IMR-90 (cell line): ENCODE data around the gene RASGEF1C. TPM values are rescaled to one million over a fixed set of nuclear protein-coding genes. Genes with fewer than 3 reads are reported as not detected.

ENCODE experiments used
- ATAC-seq: fragments of 200-7000 bp; cut with Tn5 transposase; 2 replicates; pipeline ENCODE4 v1.9.1; 2020; ENCODE audit warnings: low read depth, mild to moderate bottlenecking, moderate library complexity
- BruUV-seq: library from RNA; stranded (reverse); fragments of 400-500 nt; replicated peaks from 2 replicates; lab custom pipeline; 2021; lab: Mats Ljungman, UMichigan
- CTCF ChIA-PET: fragments of 300-600 bp; formaldehyde crosslinking; extraction: SDS; loops from one replicate; lab custom pipeline; 2021; ENCODE audit warnings: antibody characterized with exemption; lab: Yijun Ruan, JAX
- POLR2A ChIA-PET: fragments of 300-600 bp; sonication (Branson Sonifier 250); formaldehyde crosslinking; loops from one replicate; lab custom pipeline; 2022; ENCODE audit warnings: antibody characterized with exemption; ENCODE audit not compliant: unreplicated experiment; lab: Charles Lee
- DNase-seq: peaks from one replicate; pipeline ENCODE4 v3.0.0; 2013
- H2AFZ ChIP-seq: replicated peaks from 2 replicates; pipeline ENCODE3; 2013; ENCODE audit warnings: low read length, mild to moderate bottlenecking; ENCODE audit not compliant: poor library complexity
- H2AK5ac ChIP-seq: 2 replicates; pipeline ENCODE4 v1.6.1; 2013; ENCODE audit warnings: low read depth, low read length, inconsistent platforms
- H2AK9ac ChIP-seq: replicated peaks from 2 replicates; pipeline ENCODE3; 2013; ENCODE audit warnings: mild to moderate bottlenecking, low read depth, low read length, moderate library complexity; ENCODE audit not compliant: poor library complexity
- H2BK120ac ChIP-seq: 2 replicates; pipeline ENCODE4 v1.6.1; 2013; ENCODE audit warnings: low read depth, low read length, inconsistent platforms
- H2BK15ac ChIP-seq: 3 replicates; pipeline ENCODE4 v1.6.1; 2013; ENCODE audit warnings: low read depth, low read length, inconsistent platforms
- H2BK20ac ChIP-seq: 2 replicates; pipeline ENCODE4 v1.6.1; 2013; ENCODE audit warnings: low read depth, mild to moderate bottlenecking, inconsistent platforms, low read length, moderate library complexity
- H2BK5ac ChIP-seq: 2 replicates; pipeline ENCODE4 v1.6.1; 2013; ENCODE audit warnings: mild to moderate bottlenecking, low read depth, low read length, inconsistent platforms; ENCODE audit not compliant: poor library complexity, severe bottlenecking
- H3K14ac ChIP-seq: replicated peaks from 2 replicates; pipeline ENCODE4 v1.6.1; 2013; ENCODE audit warnings: low read depth, low read length, inconsistent platforms
- H3K18ac ChIP-seq: 2 replicates; pipeline ENCODE4 v1.6.1; 2013; ENCODE audit warnings: low read depth, low read length, control low read depth
- H3K23ac ChIP-seq: 2 replicates; pipeline ENCODE4 v1.6.1; 2013; ENCODE audit warnings: low read depth, low read length, inconsistent platforms
- H3K27ac ChIP-seq: 2 replicates; pipeline ENCODE4 v1.5.1; 2013; ENCODE audit warnings: mild to moderate bottlenecking, control low read depth, low read length; ENCODE audit not compliant: insufficient read depth
- H3K27me3 ChIP-seq: 2 replicates; pipeline ENCODE4 v1.6.1; 2013; ENCODE audit warnings: low read length; ENCODE audit not compliant: control insufficient read depth, insufficient read depth
- H3K36me3 ChIP-seq: 2 replicates; pipeline ENCODE4 v1.6.1; 2013; ENCODE audit warnings: low read length, mixed read lengths; ENCODE audit not compliant: control insufficient read depth, insufficient read depth
- H3K4ac ChIP-seq: 2 replicates; pipeline ENCODE4 v1.6.1; 2013; ENCODE audit warnings: low read depth, low read length, inconsistent platforms
- H3K4me1 ChIP-seq: 2 replicates; pipeline ENCODE4 v1.6.1; 2013; ENCODE audit warnings: low read length, mixed read lengths; ENCODE audit not compliant: control insufficient read depth, insufficient read depth
- H3K4me2 ChIP-seq: 2 replicates; pipeline ENCODE4 v1.6.1; 2013; ENCODE audit warnings: low read depth, mild to moderate bottlenecking, control low read depth, low read length, moderate library complexity
- H3K4me3 ChIP-seq: 2 replicates; pipeline ENCODE4 v1.5.1; 2013; ENCODE audit warnings: low read depth, mild to moderate bottlenecking, control low read depth, low read length, moderate library complexity; ENCODE audit not compliant: insufficient read depth
- H3K56ac ChIP-seq: 2 replicates; pipeline ENCODE4 v1.6.1; 2013; ENCODE audit warnings: low read length, inconsistent platforms; ENCODE audit not compliant: insufficient read depth; ENCODE audit errors: extremely low read depth
- H3K79me1 ChIP-seq, 2 experiments: 2 replicates each; pipeline ENCODE4 v1.6.1; 2013; ENCODE audit warnings: low read length in 2 of 2, inconsistent platforms in 1 of 2, low read depth in 1 of 2
- H3K9ac ChIP-seq: 2 replicates; pipeline ENCODE4 v1.6.1; 2013; ENCODE audit warnings: low read depth, low read length, control low read depth
- H3K9me1 ChIP-seq: 2 replicates; pipeline ENCODE4 v1.6.1; 2013; ENCODE audit warnings: low read length, inconsistent platforms; ENCODE audit not compliant: insufficient read depth
- H3K9me3 ChIP-seq: 2 replicates; pipeline ENCODE4 v1.6.1; 2013; ENCODE audit warnings: low read length; ENCODE audit not compliant: control insufficient read depth, insufficient read depth
- H4K20me1 ChIP-seq: 2 replicates; pipeline ENCODE4 v1.6.1; 2013; ENCODE audit warnings: low read length, inconsistent platforms; ENCODE audit not compliant: insufficient read depth
- H4K5ac ChIP-seq: 2 replicates; pipeline ENCODE4 v1.6.1; 2013; ENCODE audit warnings: mild to moderate bottlenecking, low read depth, low read length, control low read depth
- H4K8ac ChIP-seq, 2 experiments: 2 replicates each; pipeline ENCODE4 v1.6.1; 2013; ENCODE audit warnings: low read depth in 2 of 2, low read length in 2 of 2, control low read depth in 1 of 2, inconsistent platforms in 1 of 2
- H4K91ac ChIP-seq: 2 replicates; pipeline ENCODE4 v1.6.1; 2013; ENCODE audit warnings: low read depth, low read length, inconsistent platforms; ENCODE audit not compliant: insufficient read depth
- CHD1 ChIP-seq: IDR thresholded peaks from 2 replicates; pipeline ENCODE4 v1.6.1; 2012; ENCODE audit warnings: low read depth, low read length, improper control_type of control experiment
- FOS ChIP-seq: fragments of 150-350 bp; IDR thresholded peaks from 2 replicates; pipeline ENCODE4 v1.6.1; 2016; ENCODE audit warnings: low read depth, low read length
- MAFK ChIP-seq: IDR thresholded peaks from 2 replicates; pipeline ENCODE4 v1.6.1; 2012; ENCODE audit warnings: low read depth, low read length, improper control_type of control experiment
- MXI1 ChIP-seq: IDR thresholded peaks from 2 replicates; pipeline ENCODE4 v1.6.1; 2012; ENCODE audit warnings: low read depth, mild to moderate bottlenecking, low read length, moderate library complexity, borderline replicate concordance
- POLR2A ChIP-seq: IDR thresholded peaks from 2 replicates; pipeline ENCODE4 v1.6.1; 2012; ENCODE audit warnings: mild to moderate bottlenecking, low read depth, low read length
- RAD21 ChIP-seq: IDR thresholded peaks from 2 replicates; pipeline ENCODE4 v1.6.1; 2012; ENCODE audit warnings: low read length, improper control_type of control experiment
- RCOR1 ChIP-seq: IDR thresholded peaks from 2 replicates; pipeline ENCODE4 v1.6.1; 2012; ENCODE audit warnings: mild to moderate bottlenecking, low read length, improper control_type of control experiment; ENCODE audit not compliant: insufficient replicate concordance
- RFX5 ChIP-seq: IDR thresholded peaks from 2 replicates; pipeline ENCODE4 v1.8.0; 2012; ENCODE audit warnings: low read depth, mild to moderate bottlenecking, low read length, moderate library complexity
- WGBS, 2 experiments: methylation state at CpG; one replicate each; pipeline versions ENCODE4 v1.1.5 to v1.1.7; 2013; ENCODE audit warnings: missing lambda C conversion rate in 2 of 2; ENCODE audit not compliant: insufficient read length in 1 of 2; ENCODE audit errors: extremely low coverage in 2 of 2; 5-methylcytosine and 5-hydroxymethylcytosine counted together
- dilution Hi-C: fragments of 300-500 bp; cut with HindIII; formaldehyde crosslinking; loops from one replicate; pipeline ENCODE4 v1.14.3; 2018; ENCODE audit warnings: low sequenced_read_pairs; ENCODE audit not compliant: unreplicated experiment
- in situ Hi-C: fragments of 300-500 bp; cut with MboI; formaldehyde crosslinking; loops from 3 replicates; pipeline ENCODE4 v1.14.3; 2019; ENCODE audit warnings: low sequenced_read_pairs, inconsistent platforms, mixed read lengths
- intact Hi-C: fragments of 100-400 bp; cut with micrococcal nuclease; formaldehyde crosslinking; loops from 2 replicates; pipeline ENCODE4 v1.10.0; 2022
- polyA plus RNA-seq, 3 experiments: library from polyadenylated mRNA; depleted of rRNA; stranded (reverse); fragments of >200 nt; gene quantifications; 2 replicates each; pipeline ENCODE4 v1.2.3, GENCODE V29; 2012; ENCODE audit warnings: low replicate concordance in 1 of 3
- total RNA-seq: library from RNA; depleted of rRNA; stranded (reverse); fragments of >200 nt; gene quantifications from 2 replicates; pipeline ENCODE4 v1.2.3, GENCODE V29; 2012
- TF ChIP-seq, protein P1 (sequence below): conservative IDR thresholded peaks from 2 replicates; pipeline ENCODE4 v1.5.1; 2012; ENCODE audit warnings: mild to moderate bottlenecking, low read depth, low read length, improper control_type of control experiment
- TF ChIP-seq, protein P2 (sequence below): fragments of 150-350 bp; IDR thresholded peaks from 2 replicates; pipeline ENCODE4 v1.6.1; 2016; ENCODE audit warnings: low read depth, mild to moderate bottlenecking, low read length, moderate library complexity, borderline replicate concordance

Gene RASGEF1C
- total and polyA plus RNA-seq, 2 of the 4 experiments (the other 2 are of a cell fraction): not detected

DNA sequence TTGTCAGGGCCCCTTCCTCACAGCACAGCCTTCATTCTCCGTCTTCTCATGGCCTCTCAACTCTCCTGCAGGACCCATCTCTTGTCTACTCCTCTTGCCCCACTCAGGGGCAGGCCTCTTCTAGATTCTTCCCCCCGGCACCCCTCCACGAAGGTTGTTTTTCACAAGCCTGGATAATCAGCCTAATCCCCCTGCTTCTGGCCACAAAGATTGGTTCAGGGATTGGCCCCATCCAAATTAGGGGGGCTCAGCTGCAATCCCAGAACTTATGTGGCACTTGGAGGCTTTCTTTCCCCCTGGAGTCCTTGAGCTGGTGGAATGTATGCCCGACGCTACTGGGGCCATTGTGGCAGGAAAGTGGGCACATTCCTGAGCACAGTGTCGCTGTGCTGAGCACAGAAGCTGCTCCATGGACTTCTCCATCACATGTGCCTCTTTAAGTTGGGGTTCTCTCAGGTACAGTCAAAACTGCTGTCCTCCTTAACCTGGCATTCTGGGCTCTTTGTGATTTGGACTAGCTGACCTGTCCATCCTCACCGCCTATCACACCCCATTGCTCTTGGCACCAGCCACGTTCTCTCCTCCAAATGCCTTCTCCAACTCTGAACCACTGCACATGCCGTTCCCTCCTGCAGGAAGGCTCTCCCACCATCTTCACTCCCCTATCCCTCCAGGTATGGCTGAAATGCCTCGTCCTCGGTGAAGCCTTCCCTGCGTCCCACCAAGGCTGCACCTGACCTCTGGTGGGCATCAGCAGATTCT lies 70.6 kb downstream of the RASGEF1C start (continued):
- no peak for TF ChIP-seq POLR2A

DNA sequence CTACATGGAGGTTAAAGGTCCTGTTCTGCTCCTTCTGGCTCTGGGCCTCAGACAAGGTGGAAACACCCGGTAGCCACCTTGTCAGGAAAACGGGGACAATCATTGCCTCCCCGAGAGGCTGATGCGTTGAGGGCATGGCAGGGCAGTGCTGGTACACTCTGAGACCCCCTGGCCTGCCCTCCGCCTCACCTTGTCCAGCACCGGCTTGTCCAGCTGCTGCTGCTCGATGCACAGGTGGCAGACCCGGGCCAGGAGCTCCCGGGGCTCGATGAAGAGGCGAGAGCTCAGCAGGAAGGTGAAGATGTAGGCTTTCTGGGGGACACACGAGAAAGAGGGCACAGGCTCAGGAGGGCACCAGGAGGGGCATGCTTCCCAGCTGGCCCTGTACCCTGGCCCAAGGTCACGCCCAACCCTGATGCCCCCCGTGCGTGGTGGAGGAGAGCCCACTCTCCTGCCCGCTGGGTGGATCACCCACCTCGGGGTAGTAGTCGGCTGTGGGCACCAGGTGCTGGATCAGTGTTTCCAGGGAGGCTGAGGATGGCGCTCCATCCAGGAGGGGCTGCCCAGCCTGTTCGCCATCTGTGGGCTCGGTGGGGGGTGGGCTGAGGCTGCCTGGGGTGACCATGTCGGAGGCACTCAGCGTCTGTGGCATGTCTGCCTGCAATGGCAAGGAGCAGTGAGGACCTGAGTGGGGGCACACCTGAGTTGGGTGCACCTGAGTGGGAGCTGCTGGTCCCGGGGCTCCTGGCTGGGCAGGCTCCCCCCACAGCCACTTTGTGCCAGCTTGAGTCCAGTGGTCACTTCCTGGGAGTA lies 71.4 kb downstream of the RASGEF1C start:
- WGBS, 2 experiments: 84% methylated on average over 15 of the region's 24 CpGs; no CpG with 5 or more reads in 1 of the 2 experiments
- Histone ChIP-seq H2AK5ac (no peak overlapping the region), H3K36me3 (no peaks in the 10 kb centered on the region), H2AK9ac (no peak overlapping the region), H3K9me1 (no peaks in the 10 kb centered on the region), H2BK15ac (no peak overlapping the region), H3K4me3 (no peak overlapping the region), H3K9me3 (no peaks in the 10 kb centered on the region; the same call in 1 of the 2 replicates), H3K56ac (no peak overlapping the region), H3K9ac (no peak overlapping the region), H3K79me1 (no peaks in the 10 kb centered on the region), H2BK120ac (no peak overlapping the region), H4K8ac (no peak overlapping the region), H3K4me2 (no peak overlapping the region), H3K27me3 (peaks cover 24% of the 10 kb centered on the region), H4K91ac (no peak overlapping the region), H4K20me1 (no peaks in the 10 kb centered on the region; the same call in 1 of the 2 replicates), H2BK20ac (no peak overlapping the region), H3K18ac (no peak overlapping the region), H2AFZ (no peak overlapping the region), H3K14ac (no peak overlapping the region), H3K4me1 (peaks cover 2% of the 10 kb centered on the region; the same call in 1 of the 2 replicates), H3K27ac (no peak overlapping the region), H3K23ac (no peak overlapping the region), H4K5ac (no peak overlapping the region), H2BK5ac (no peak overlapping the region), H3K4ac (no peak overlapping the region)
- POLR2A ChIA-PET: no interaction called here
- CTCF ChIA-PET: interaction anchor here (0.6 kb wide), 1 partner anchor 469 kb away, joined by 3 read pairs; no protein-coding TSS in a partner anchor
- intact Hi-C loops: no loop called here
- DNase-seq (no peak), ATAC-seq (no peak)
- dilution Hi-C loops: no loop called here
- TF ChIP-seq CHD1 (no peak), POLR2A (no peak), RCOR1 (no peak), RFX5 (no peak), MAFK (no peak), MXI1 (no peak), RAD21 (no peak), FOS (no peak)
- TF ChIP-seq, protein P1, sequence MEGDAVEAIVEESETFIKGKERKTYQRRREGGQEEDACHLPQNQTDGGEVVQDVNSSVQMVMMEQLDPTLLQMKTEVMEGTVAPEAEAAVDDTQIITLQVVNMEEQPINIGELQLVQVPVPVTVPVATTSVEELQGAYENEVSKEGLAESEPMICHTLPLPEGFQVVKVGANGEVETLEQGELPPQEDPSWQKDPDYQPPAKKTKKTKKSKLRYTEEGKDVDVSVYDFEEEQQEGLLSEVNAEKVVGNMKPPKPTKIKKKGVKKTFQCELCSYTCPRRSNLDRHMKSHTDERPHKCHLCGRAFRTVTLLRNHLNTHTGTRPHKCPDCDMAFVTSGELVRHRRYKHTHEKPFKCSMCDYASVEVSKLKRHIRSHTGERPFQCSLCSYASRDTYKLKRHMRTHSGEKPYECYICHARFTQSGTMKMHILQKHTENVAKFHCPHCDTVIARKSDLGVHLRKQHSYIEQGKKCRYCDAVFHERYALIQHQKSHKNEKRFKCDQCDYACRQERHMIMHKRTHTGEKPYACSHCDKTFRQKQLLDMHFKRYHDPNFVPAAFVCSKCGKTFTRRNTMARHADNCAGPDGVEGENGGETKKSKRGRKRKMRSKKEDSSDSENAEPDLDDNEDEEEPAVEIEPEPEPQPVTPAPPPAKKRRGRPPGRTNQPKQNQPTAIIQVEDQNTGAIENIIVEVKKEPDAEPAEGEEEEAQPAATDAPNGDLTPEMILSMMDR: no peak
- TF ChIP-seq, protein P2, sequence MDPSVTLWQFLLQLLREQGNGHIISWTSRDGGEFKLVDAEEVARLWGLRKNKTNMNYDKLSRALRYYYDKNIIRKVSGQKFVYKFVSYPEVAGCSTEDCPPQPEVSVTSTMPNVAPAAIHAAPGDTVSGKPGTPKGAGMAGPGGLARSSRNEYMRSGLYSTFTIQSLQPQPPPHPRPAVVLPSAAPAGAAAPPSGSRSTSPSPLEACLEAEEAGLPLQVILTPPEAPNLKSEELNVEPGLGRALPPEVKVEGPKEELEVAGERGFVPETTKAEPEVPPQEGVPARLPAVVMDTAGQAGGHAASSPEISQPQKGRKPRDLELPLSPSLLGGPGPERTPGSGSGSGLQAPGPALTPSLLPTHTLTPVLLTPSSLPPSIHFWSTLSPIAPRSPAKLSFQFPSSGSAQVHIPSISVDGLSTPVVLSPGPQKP: no peak
- in situ Hi-C loops: loop anchor here (25.0 kb wide), 1 partner anchor 325 kb away; no protein-coding TSS in a partner anchor
- BruUV-seq: no TSS peak
